Measurements from ENCODE around the gene NCKAP5. TPM values are rescaled to one million over a fixed set of nuclear protein-coding genes. Genes with fewer than 3 reads are reported as not detected.
A peak's percentile ranks its signal among the peaks of the same experiment; 100 is the strongest.

Gene NCKAP5

DNA sequence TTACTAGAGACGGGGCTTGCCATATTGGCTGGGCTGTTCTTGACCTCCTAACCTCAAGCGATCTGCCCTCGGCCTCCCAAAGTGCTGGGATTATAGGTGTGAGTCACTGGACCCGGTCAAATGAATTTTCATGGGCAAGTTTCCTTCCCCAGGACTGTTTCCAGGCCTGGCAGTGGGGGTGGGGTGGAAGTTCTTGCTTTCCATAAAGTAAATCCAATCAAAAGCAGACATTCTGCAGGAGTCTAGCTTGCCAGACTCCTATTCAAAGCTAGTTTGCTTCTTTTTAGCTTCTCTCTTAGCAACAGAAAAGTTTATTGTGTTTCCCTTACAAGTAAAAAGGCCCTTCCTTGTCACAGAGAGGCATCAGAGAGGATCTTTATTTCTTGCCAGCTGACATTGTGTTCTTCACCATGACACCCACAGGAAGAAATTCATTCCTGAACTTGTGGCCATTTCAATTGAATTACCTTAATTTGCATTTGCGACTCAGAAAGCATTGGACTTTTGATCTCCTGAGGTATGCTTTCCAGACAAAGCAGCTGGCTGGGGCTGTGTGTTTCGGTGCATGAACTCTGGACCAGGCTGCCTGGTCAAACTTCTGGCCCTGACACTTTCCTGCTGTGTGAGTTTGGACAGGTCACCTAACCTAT is 936.1 kb downstream of the NCKAP5 start:
- no peak overlapping the region for H2BK120ac ChIP-seq (ENCODE audit: low read depth, low read length)
- no peak overlapping the region for H3K18ac ChIP-seq (ENCODE audit: low read depth in 1 of 2, low read length in 2 of 2)
- no peak overlapping the region for H4K91ac ChIP-seq (ENCODE audit: low read length)
- peaks cover 24% of the 10 kb centered on the region for H3K79me1 ChIP-seq (replicated peaks; ENCODE audit: low read length, poor library complexity, severe bottlenecking)
- no peak overlapping the region for H2AK5ac ChIP-seq (ENCODE audit: low read length, severe bottlenecking)
- H3K36me3 ChIP-seq (ENCODE audit: control insufficient read depth in 1 of 2, insufficient read depth in 2 of 2, low read depth in 1 of 2, low read length in 2 of 2): no peaks in the 10 kb centered on the region
- no peak overlapping the region for H2BK15ac ChIP-seq (ENCODE audit: low read depth, poor library complexity, severe bottlenecking)
- H3K4me1 ChIP-seq (ENCODE audit: control insufficient read depth, insufficient read depth, low read depth, low read length): peaks cover 13% of the 10 kb centered on the region
- peak; percentile 24 for DNase-seq
- no peak overlapping the region for H4K8ac ChIP-seq (ENCODE audit: low read length)
- H3K4me2 ChIP-seq (ENCODE audit: low read length, poor library complexity, severe bottlenecking): no peak overlapping the region
- WGBS: 34% methylated on average over 6 of the region's 6 CpGs
- no peak overlapping the region for H2AFZ ChIP-seq (ENCODE audit: low read depth, low read length)
- H3K27ac ChIP-seq (ENCODE audit: low read length, poor library complexity, severe bottlenecking): peak overlapping the region; percentile 16
- H3K9ac ChIP-seq (ENCODE audit: low read length): peak overlapping the region; percentile 45
- no peak overlapping the region for H2BK5ac ChIP-seq (ENCODE audit: low read depth, low read length, poor library complexity, severe bottlenecking)
- no peak overlapping the region for H3K14ac ChIP-seq (ENCODE audit: low read length in 2 of 2)
- no peak overlapping the region for H2BK12ac ChIP-seq (ENCODE audit: low read length in 2 of 2)
- no peak overlapping the region for H3K4ac ChIP-seq (ENCODE audit: low read depth in 1 of 2, low read length in 2 of 2)
- peak overlapping the region in 1 of 2 experiments; percentile 14 for H3K4me3 ChIP-seq (ENCODE audit: insufficient read depth in 1 of 2, low read depth in 1 of 2, low read length in 2 of 2)
- H3K27me3 ChIP-seq (ENCODE audit: control insufficient read depth in 1 of 2, insufficient read depth in 1 of 2, low read length in 2 of 2): no peaks in the 10 kb centered on the region
- H3K23ac ChIP-seq (ENCODE audit: low read length in 2 of 2): no peak overlapping the region
- H3K9me3 ChIP-seq (ENCODE audit: control insufficient read depth, low read length): no peaks in the 10 kb centered on the region

- no peak overlapping the region for H4K91ac ChIP-seq (ENCODE audit: low read length)
- H2BK15ac ChIP-seq (ENCODE audit: low read depth, poor library complexity, severe bottlenecking): no peak overlapping the region
- no peak overlapping the region for H3K23ac ChIP-seq (ENCODE audit: low read length in 2 of 2)
- H3K27me3 ChIP-seq (ENCODE audit: control insufficient read depth in 1 of 2, insufficient read depth in 1 of 2, low read length in 2 of 2): no peaks in the 10 kb centered on the region
- no peak overlapping the region for H3K14ac ChIP-seq (ENCODE audit: low read length in 2 of 2)
- no peak overlapping the region for H3K9ac ChIP-seq (ENCODE audit: low read length)
- H3K27ac ChIP-seq (ENCODE audit: low read length, poor library complexity, severe bottlenecking): no peak overlapping the region
- no peaks in the 10 kb centered on the region for H3K9me3 ChIP-seq (ENCODE audit: control insufficient read depth, low read length)
- WGBS: 100% methylated on average over 2 of the region's 3 CpGs
- H3K18ac ChIP-seq (ENCODE audit: low read depth in 1 of 2, low read length in 2 of 2): no peak overlapping the region
- no peak overlapping the region for H3K4me3 ChIP-seq (ENCODE audit: insufficient read depth in 1 of 2, low read depth in 1 of 2, low read length in 2 of 2)
- H2BK5ac ChIP-seq (ENCODE audit: low read depth, low read length, poor library complexity, severe bottlenecking): no peak overlapping the region
- H3K36me3 ChIP-seq (ENCODE audit: control insufficient read depth in 1 of 2, insufficient read depth in 2 of 2, low read depth in 1 of 2, low read length in 2 of 2): no peaks in the 10 kb centered on the region
- no peak overlapping the region for H2BK120ac ChIP-seq (ENCODE audit: low read depth, low read length)
- H3K79me1 ChIP-seq (replicated peaks; ENCODE audit: low read length, poor library complexity, severe bottlenecking): peaks cover 7% of the 10 kb centered on the region
- peaks cover 7% of the 10 kb centered on the region for H3K4me1 ChIP-seq (ENCODE audit: control insufficient read depth, insufficient read depth, low read depth, low read length)
- no peak overlapping the region for H2AK5ac ChIP-seq (ENCODE audit: low read length, severe bottlenecking)
- H3K4ac ChIP-seq (ENCODE audit: low read depth in 1 of 2, low read length in 2 of 2): no peak overlapping the region
- no peak overlapping the region for H2BK12ac ChIP-seq (ENCODE audit: low read length in 2 of 2)
- DNase-seq: no peak
- no peak overlapping the region for H2AFZ ChIP-seq (ENCODE audit: low read depth, low read length)
- no peak overlapping the region for H3K4me2 ChIP-seq (ENCODE audit: low read length, poor library complexity, severe bottlenecking)
- no peak overlapping the region for H4K8ac ChIP-seq (ENCODE audit: low read length)
These were observed 940.7 kb downstream of the NCKAP5 start for GRCh38 chr2:132627536-132627935.

GRCh38 chr2:132623096-132623839 is 945.0 kb downstream of the NCKAP5 start:
- Histone ChIP-seq H3K27ac (ENCODE audit: low read length, poor library complexity, severe bottlenecking) (no peak overlapping the region), H2BK12ac (ENCODE audit: low read length in 2 of 2) (no peak overlapping the region), H3K79me1 (replicated peaks; ENCODE audit: low read length, poor library complexity, severe bottlenecking) (peaks cover 24% of the 10 kb centered on the region), H3K4ac (ENCODE audit: low read depth in 1 of 2, low read length in 2 of 2) (no peak overlapping the region), H3K4me3 (ENCODE audit: insufficient read depth in 1 of 2, low read depth in 1 of 2, low read length in 2 of 2) (no peak overlapping the region), H4K91ac (ENCODE audit: low read length) (no peak overlapping the region), H2BK15ac (ENCODE audit: low read depth, poor library complexity, severe bottlenecking) (no peak overlapping the region), H3K14ac (ENCODE audit: low read length in 2 of 2) (no peak overlapping the region), H2AFZ (ENCODE audit: low read depth, low read length) (no peak overlapping the region), H3K9ac (ENCODE audit: low read length) (peak overlapping the region; percentile 81), H3K4me2 (ENCODE audit: low read length, poor library complexity, severe bottlenecking) (no peak overlapping the region), H3K18ac (ENCODE audit: low read depth in 1 of 2, low read length in 2 of 2) (no peak overlapping the region), H4K8ac (ENCODE audit: low read length) (no peak overlapping the region), H3K4me1 (ENCODE audit: control insufficient read depth, insufficient read depth, low read depth, low read length) (peaks cover 5% of the 10 kb centered on the region), H2BK5ac (ENCODE audit: low read depth, low read length, poor library complexity, severe bottlenecking) (no peak overlapping the region), H3K9me3 (ENCODE audit: control insufficient read depth, low read length) (no peaks in the 10 kb centered on the region), H2BK120ac (ENCODE audit: low read depth, low read length) (no peak overlapping the region), H3K36me3 (ENCODE audit: control insufficient read depth in 1 of 2, insufficient read depth in 2 of 2, low read depth in 1 of 2, low read length in 2 of 2) (peaks cover 0 to 4% of the 10 kb centered on the region in 2 experiments), H3K23ac (ENCODE audit: low read length in 2 of 2) (no peak overlapping the region), H2AK5ac (ENCODE audit: low read length, severe bottlenecking) (no peak overlapping the region), H3K27me3 (ENCODE audit: control insufficient read depth in 1 of 2, insufficient read depth in 1 of 2, low read length in 2 of 2) (no peaks in the 10 kb centered on the region)
- WGBS: 84% methylated on average over 8 of the region's 9 CpGs
- DNase-seq: peak; percentile 33

Small RNA genes within 50 kb of the gene (small RNA-seq; reads per million reads assigned to genes)
- gene AC016909.1 (ENCODE audit: low read depth) (not detected), gene RN7SKP154 (ENCODE audit: low read depth) (not detected), gene RNU6-579P (ENCODE audit: low read depth) (not detected)
